GM23338 (cell line): ENCODE data around the gene TULP4. TPM values are rescaled to one million over a fixed set of nuclear protein-coding genes. Genes with fewer than 3 reads are reported as not detected.
"Not testable (repeated sequence)": the region's sequence is repeated elsewhere in the genome, so short reads cannot be mapped to it uniquely, and the experiment has no call there.

Source experiments
- ATAC-seq: fragments of 200-7000 bp; cut with Tn5 transposase; 3 replicates; pipeline ENCODE4 v1.9.1; 2020
- DNase-seq: peaks from one replicate; pipeline ENCODE4 v3.0.0-alpha.2; 2015; ENCODE audit warnings: low spot score
- H2AFZ ChIP-seq: fragments of 200-600 bp; sonication (generic); 2 replicates; pipeline ENCODE4 v1.8.0; 2016; ENCODE audit warnings: antibody characterized with exemption, mild to moderate bottlenecking, moderate library complexity
- H3F3A ChIP-seq: fragments of 200-600 bp; sonication (generic); replicated peaks from 2 replicates; pipeline ENCODE4 v1.8.0; 2017; ENCODE audit warnings: antibody characterized with exemption, mixed run types, low read depth
- H3K27ac ChIP-seq: fragments of 200-600 bp; sonication (generic); 2 replicates; pipeline ENCODE4 v1.6.1; 2016; ENCODE audit warnings: low read depth
- H3K27me3 ChIP-seq: fragments of 200-600 bp; sonication (generic); 2 replicates; pipeline ENCODE4 v1.8.0; 2016; ENCODE audit warnings: mild to moderate bottlenecking, mixed run types, moderate library complexity; ENCODE audit not compliant: insufficient read depth
- H3K36me3 ChIP-seq: fragments of 200-600 bp; sonication (generic); 2 replicates; pipeline ENCODE4 v1.8.0; 2016; ENCODE audit warnings: mild to moderate bottlenecking; ENCODE audit not compliant: insufficient read depth
- H3K4me1 ChIP-seq: fragments of 200-600 bp; sonication (generic); 2 replicates; pipeline ENCODE4 v1.8.0; 2016; ENCODE audit warnings: mild to moderate bottlenecking, moderate library complexity; ENCODE audit not compliant: insufficient read depth
- H3K4me2 ChIP-seq: fragments of 200-600 bp; sonication (generic); 2 replicates; pipeline ENCODE4 v1.7.1; 2017; ENCODE audit warnings: mixed run types
- H3K4me3 ChIP-seq: fragments of 200-600 bp; sonication (generic); 2 replicates; pipeline ENCODE4 v1.6.1; 2016; ENCODE audit warnings: mixed run types
- H3K79me2 ChIP-seq: fragments of 200-600 bp; sonication (generic); replicated peaks from 2 replicates; pipeline ENCODE4 v1.8.0; 2017; ENCODE audit warnings: mild to moderate bottlenecking; ENCODE audit not compliant: insufficient read depth
- H3K9me2 ChIP-seq: fragments of 200-600 bp; sonication (generic); 2 replicates; pipeline ENCODE4 v1.8.0; 2017; ENCODE audit not compliant: insufficient read depth
- H4K20me1 ChIP-seq: fragments of 200-600 bp; sonication (generic); replicated peaks from 2 replicates; pipeline ENCODE4 v1.8.0; 2017; ENCODE audit warnings: mild to moderate bottlenecking; ENCODE audit not compliant: insufficient read depth
- H3K27ac Mint-ChIP-seq: 2 replicates; pipeline ENCODE4 v1.8.0; 2020; ENCODE audit warnings: inconsistent platforms, mild to moderate bottlenecking, moderate library complexity, mixed read lengths
- H3K27me3 Mint-ChIP-seq: 3 replicates; pipeline ENCODE4 v1.8.0; 2022; ENCODE audit warnings: low read depth, mild to moderate bottlenecking, moderate library complexity, mixed read lengths, inconsistent platforms; ENCODE audit not compliant: insufficient read depth, poor library complexity
- H3K36me3 Mint-ChIP-seq: 3 replicates; pipeline ENCODE4 v1.8.0; 2021; ENCODE audit warnings: low read depth, mild to moderate bottlenecking, inconsistent platforms, moderate library complexity, mixed read lengths
- H3K4me1 Mint-ChIP-seq: 3 replicates; pipeline ENCODE4 v1.8.0; 2020; ENCODE audit warnings: mild to moderate bottlenecking, inconsistent platforms, mixed read lengths
- H3K4me3 Mint-ChIP-seq: 3 replicates; pipeline ENCODE4 v1.8.0; 2021; ENCODE audit warnings: moderate library complexity, mild to moderate bottlenecking, inconsistent platforms, mixed read lengths
- H3K9me3 Mint-ChIP-seq: 3 replicates; pipeline ENCODE4 v1.8.0; 2020; ENCODE audit warnings: moderate library complexity, mild to moderate bottlenecking, inconsistent platforms, mixed read lengths
- polyA plus RNA-seq: library from polyadenylated mRNA; unstranded; fragments of >200 nt; fragmentation: Nextera tagmentation; extraction: Ambion mirVana; gene quantifications from 2 replicates; pipeline ENCODE4 v1.2.1, GENCODE V29; 2016
- total RNA-seq: library from RNA; depleted of rRNA; stranded (reverse); fragments of >200 nt; shearing (Covaris generic); gene quantifications from 2 replicates; pipeline ENCODE4 v1.2.3, GENCODE V29; 2014

The TULP4 gene
- total and polyA plus RNA-seq, 2 experiments from 2014 or later, result 31.2 to 50.2 TPM

GRCh38 chr6:158295976-158296853 lies 16.1 kb upstream of the TULP4 start:
- Mint-ChIP-seq H3K36me3 (peaks cover 50% of the 10 kb centered on the region), H3K9me3 (peaks cover 31% of the 10 kb centered on the region)
- H2AFZ ChIP-seq, H3K4me1 ChIP-seq, H3K4me3 Mint-ChIP-seq, H3K27me3 Mint-ChIP-seq, DNase-seq, H4K20me1 ChIP-seq, H3K4me2 ChIP-seq, H3K27me3 ChIP-seq, ATAC-seq, H3K9me2 ChIP-seq, H3K4me1 Mint-ChIP-seq, H3F3A ChIP-seq, H3K27ac ChIP-seq, H3K27ac Mint-ChIP-seq, H3K4me3 ChIP-seq: not testable (repeated sequence)
- H3K79me2 ChIP-seq, result peaks cover 15% of the 10 kb centered on the region
- H3K36me3 ChIP-seq, result peaks cover 13% of the 10 kb centered on the region

GRCh38 chr6:158296854-158297324 lies 15.4 kb upstream of the TULP4 start:
- H3K79me2 ChIP-seq, result peaks cover 10% of the 10 kb centered on the region
- peaks cover 31% of the 10 kb centered on the region for H3K9me3 Mint-ChIP-seq
- H3K4me3 Mint-ChIP-seq, H3K4me2 ChIP-seq, H2AFZ ChIP-seq, H3K27me3 ChIP-seq, H3K4me1 Mint-ChIP-seq, H3K9me2 ChIP-seq, H3F3A ChIP-seq, ATAC-seq, H4K20me1 ChIP-seq, DNase-seq, H3K4me3 ChIP-seq, H3K4me1 ChIP-seq, H3K27ac Mint-ChIP-seq, H3K27ac ChIP-seq, H3K27me3 Mint-ChIP-seq: not testable (repeated sequence)
- H3K36me3 ChIP-seq, result peaks cover 13% of the 10 kb centered on the region
- peaks cover 50% of the 10 kb centered on the region for H3K36me3 Mint-ChIP-seq

DNA sequence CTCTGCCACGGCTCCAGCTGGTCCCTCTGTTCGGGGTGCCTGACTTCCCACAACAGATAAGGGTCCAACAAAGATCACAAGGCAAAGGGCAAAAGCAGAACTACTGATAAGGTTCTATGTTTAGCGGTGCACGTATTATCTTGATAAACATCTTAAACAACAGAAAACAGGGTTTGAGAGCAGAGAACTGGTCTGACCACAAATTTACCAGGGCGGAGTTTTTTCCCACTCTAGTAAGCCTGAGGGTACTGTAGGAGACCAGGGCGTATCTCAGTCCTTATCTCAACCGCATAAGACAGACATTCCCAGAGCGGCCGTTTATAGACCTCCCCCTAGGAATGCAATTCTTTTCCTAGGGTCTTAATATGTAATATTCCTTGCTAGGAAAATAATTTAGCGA lies 14.6 kb upstream of the TULP4 start:
- H3K4me1 Mint-ChIP-seq, H4K20me1 ChIP-seq, H3K9me2 ChIP-seq, DNase-seq, H3K4me2 ChIP-seq, H3K27ac Mint-ChIP-seq, H3K79me2 ChIP-seq, H3F3A ChIP-seq, ATAC-seq, H2AFZ ChIP-seq, H3K27me3 ChIP-seq, H3K27ac ChIP-seq, H3K4me3 Mint-ChIP-seq, H3K27me3 Mint-ChIP-seq, H3K4me1 ChIP-seq, H3K4me3 ChIP-seq: not testable (repeated sequence)
- peaks cover 13% of the 10 kb centered on the region for H3K36me3 ChIP-seq
- H3K9me3 Mint-ChIP-seq, result peaks cover 31% of the 10 kb centered on the region
- H3K36me3 Mint-ChIP-seq, result peaks cover 50% of the 10 kb centered on the region

GRCh38 chr6:158300306-158301143 lies 11.7 kb upstream of the TULP4 start:
- H3K4me1 ChIP-seq, H4K20me1 ChIP-seq, H2AFZ ChIP-seq, H3K27ac ChIP-seq, H3K79me2 ChIP-seq, H3K4me1 Mint-ChIP-seq, H3F3A ChIP-seq, H3K27me3 ChIP-seq, ATAC-seq, H3K4me3 ChIP-seq, DNase-seq, H3K9me2 ChIP-seq, H3K27me3 Mint-ChIP-seq, H3K4me3 Mint-ChIP-seq, H3K27ac Mint-ChIP-seq, H3K4me2 ChIP-seq: not testable (repeated sequence)
- Mint-ChIP-seq H3K36me3 (peaks cover 39% of the 10 kb centered on the region), H3K9me3 (peaks cover 28% of the 10 kb centered on the region)
- peaks cover 13% of the 10 kb centered on the region for H3K36me3 ChIP-seq

DNA sequence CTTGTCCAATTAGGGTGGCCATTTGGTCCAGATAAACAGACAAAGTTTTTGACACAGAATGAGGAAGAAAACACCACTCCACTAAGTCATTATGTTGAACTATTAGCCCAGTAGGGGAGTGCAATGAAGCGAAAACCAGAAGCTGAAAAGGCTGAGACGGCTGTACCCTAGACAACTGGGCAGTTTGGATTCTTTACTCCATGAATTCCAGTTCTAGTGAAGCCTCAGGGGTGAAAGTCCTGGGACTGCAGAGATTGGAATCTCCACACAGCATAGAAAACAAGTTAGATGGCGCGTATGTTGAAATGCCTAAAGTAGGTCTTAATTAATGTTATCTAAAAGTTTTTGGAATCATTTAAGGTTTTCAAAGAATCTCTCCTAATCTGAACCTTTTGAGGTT lies 10.7 kb upstream of the TULP4 start:
- H3K79me2 ChIP-seq, DNase-seq, H4K20me1 ChIP-seq, H3K9me2 ChIP-seq, H3K4me1 ChIP-seq, H3K4me3 ChIP-seq, ATAC-seq, H3K27me3 Mint-ChIP-seq, H3K4me1 Mint-ChIP-seq, H2AFZ ChIP-seq, H3F3A ChIP-seq, H3K4me3 Mint-ChIP-seq, H3K27me3 ChIP-seq, H3K36me3 ChIP-seq, H3K27ac ChIP-seq, H3K27ac Mint-ChIP-seq, H3K4me2 ChIP-seq: not testable (repeated sequence)
- Mint-ChIP-seq H3K9me3 (peaks cover 23% of the 10 kb centered on the region), H3K36me3 (peaks cover 36% of the 10 kb centered on the region)
